ENCODE data around the gene INKA1.

DNA sequence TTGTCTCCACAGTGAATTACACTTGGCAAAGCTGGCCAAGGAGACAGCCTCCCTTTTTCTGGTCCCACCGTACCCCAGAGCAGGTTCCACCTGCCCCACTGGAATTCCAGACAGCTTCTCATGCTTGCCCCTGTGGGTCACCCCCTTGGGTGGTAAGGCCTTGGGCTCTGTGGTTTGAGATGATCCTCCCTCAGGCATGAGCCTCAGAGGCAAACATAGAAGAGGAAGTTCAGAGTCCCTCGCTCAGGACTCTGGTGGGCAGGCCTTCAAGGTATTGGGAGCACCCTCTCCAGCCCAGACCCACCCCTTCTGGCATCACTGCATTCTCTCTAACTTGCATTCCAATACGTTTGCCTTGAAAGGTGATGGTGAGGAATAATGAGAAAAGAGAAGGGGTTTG, 28.3 kb downstream of the INKA1 start:
- TF ChIP-seq EZH2phosphoT487 (IDR thresholded peaks at IDR 0.05; ENCODE audit: borderline replicate concordance, low read depth, low read length) = no peak
- TF ChIP-seq, protein P1, sequence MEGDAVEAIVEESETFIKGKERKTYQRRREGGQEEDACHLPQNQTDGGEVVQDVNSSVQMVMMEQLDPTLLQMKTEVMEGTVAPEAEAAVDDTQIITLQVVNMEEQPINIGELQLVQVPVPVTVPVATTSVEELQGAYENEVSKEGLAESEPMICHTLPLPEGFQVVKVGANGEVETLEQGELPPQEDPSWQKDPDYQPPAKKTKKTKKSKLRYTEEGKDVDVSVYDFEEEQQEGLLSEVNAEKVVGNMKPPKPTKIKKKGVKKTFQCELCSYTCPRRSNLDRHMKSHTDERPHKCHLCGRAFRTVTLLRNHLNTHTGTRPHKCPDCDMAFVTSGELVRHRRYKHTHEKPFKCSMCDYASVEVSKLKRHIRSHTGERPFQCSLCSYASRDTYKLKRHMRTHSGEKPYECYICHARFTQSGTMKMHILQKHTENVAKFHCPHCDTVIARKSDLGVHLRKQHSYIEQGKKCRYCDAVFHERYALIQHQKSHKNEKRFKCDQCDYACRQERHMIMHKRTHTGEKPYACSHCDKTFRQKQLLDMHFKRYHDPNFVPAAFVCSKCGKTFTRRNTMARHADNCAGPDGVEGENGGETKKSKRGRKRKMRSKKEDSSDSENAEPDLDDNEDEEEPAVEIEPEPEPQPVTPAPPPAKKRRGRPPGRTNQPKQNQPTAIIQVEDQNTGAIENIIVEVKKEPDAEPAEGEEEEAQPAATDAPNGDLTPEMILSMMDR (conservative IDR thresholded peaks at IDR 0.05; ENCODE audit: low read length) = no peak
